AG10803 (cell line): Measurements from ENCODE around the gene PARP16.
"Not testable (repeated sequence)": the region's sequence is repeated elsewhere in the genome, so short reads cannot be mapped to it uniquely, and the experiment has no call there.

Source experiments
- DNase-seq: peaks from one replicate; pipeline ENCODE4 v3.0.0; 2010; ENCODE audit warnings: low read depth
- H3K4me3 ChIP-seq: 2 replicates; pipeline ENCODE4 v1.5.1; 2011; ENCODE audit warnings: mild to moderate bottlenecking, low read length, control low read depth
- CTCF ChIP-seq: conservative IDR thresholded peaks from 2 replicates; pipeline ENCODE4 v1.5.1; 2011; ENCODE audit warnings: mild to moderate bottlenecking, low read length, control low read depth, inconsistent platforms

Gene PARP16

DNA sequence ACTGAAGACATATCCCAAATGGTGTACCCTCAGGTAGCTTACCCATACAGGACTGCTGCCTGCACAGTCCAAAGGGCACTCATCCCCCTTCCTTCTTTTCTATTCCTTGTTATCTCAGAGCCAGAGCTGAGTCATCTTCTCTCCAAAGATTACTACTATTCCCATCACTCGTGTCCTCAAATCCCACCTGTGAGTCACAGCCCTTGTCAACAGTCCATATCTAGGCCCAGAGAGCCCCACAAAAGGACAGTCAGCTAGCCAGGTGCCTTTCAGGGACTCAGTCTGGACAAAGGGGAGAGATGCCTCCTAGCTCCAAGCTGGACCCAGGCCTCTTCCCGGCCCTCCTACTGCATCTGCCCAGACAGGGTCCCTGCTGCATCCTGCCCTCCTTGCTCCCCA, 11.0 kb downstream of the PARP16 start:
- DNase-seq = no peak
- no peak overlapping the region for H3K4me3 ChIP-seq
- TF ChIP-seq CTCF = no peak

- TF ChIP-seq CTCF = no peak
- DNase-seq = no peak
- H3K4me3 ChIP-seq = no peak overlapping the region
These were observed 11.5 kb downstream of the PARP16 start for GRCh38 chr15:65275104-65275727.

GRCh38 chr15:65270811-65271545, 15.7 kb downstream of the PARP16 start:
- H3K4me3 ChIP-seq = not testable (repeated sequence)
- peak; percentile 88 for DNase-seq
- peak; percentile 94 for TF ChIP-seq CTCF

DNA sequence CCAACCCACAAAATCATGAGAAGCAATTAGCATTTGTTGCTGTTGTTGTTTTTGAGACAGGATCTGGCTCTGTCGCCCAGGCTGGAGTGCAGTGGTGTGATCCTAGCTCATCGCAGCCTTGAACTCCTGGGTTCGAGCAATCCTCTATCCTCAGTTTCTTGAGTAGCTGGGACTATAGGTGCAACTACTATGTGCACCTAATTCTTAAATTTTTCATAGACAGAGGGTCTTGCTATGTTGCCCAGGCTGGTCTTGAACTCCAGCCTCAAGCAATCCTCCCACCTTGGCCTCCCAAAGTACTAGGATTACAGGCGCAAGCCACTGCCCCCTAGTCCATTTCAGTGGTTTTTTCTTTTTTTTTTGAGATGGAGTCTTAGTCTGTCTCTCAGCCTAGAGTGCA, 18.3 kb downstream of the PARP16 start:
- DNase-seq = no peak

GRCh38 chr15:65266469-65266868, 20.2 kb downstream of the PARP16 start:
- H3K4me3 ChIP-seq = no peak overlapping the region
- TF ChIP-seq CTCF = no peak
- DNase-seq = no peak

More for the DNA sequence above, 18.3 kb downstream of the PARP16 start:
- H3K4me3 ChIP-seq = no peak overlapping the region
- no peak for TF ChIP-seq CTCF

DNA sequence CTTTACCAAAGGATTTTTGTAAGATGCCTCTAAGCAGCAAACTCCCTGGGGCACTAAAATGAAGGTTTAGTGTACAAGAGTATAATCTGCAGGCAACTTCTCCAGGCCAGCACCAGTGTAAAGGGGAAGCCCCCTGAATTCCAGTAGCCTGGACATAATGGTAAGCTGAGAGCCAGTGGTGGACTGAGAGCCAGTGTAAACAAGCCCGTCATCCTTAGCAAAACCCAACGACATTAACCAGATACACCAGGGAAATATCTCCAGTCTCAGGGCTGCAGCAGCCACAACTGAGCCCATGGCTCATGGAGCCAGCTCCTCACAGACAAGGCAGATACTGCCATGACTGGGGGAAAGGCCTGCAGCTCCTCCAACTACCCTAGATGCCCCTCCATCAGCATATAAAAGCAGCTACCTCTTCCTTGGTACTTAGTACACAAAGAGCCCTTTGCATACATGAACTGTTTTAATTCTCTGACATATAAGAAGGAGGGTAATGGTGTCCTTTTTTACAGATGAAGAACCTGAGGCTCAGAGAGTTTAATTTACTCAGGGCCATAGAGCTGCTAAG, 21.7 kb downstream of the PARP16 start:
- H3K4me3 ChIP-seq = no peak overlapping the region
- no peak for TF ChIP-seq CTCF

DNA sequence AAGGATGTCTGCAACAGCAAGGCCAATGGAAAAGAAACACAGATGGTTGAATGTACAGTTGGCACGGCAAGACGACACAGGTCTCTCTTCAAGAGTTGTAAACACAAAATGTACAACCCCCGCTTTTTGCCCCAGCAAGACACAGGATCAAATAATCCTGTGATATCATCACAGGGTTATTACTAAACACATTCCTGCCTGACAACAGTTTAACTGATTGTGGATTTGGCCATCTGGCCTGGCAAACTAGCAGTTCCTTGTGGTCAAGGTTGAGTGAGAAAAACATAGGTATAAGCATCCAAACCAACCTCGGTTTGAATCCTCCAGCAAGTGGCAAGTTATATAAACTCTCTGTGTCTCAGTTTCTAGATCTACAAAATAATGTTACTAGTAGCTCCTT, 23.4 kb downstream of the PARP16 start:
- H3K4me3 ChIP-seq = no peak overlapping the region
- no peak for TF ChIP-seq CTCF
- peak; percentile 21 for DNase-seq

More for the DNA sequence above, 21.7 kb downstream of the PARP16 start:
- no peak for DNase-seq
